ENCODE measurements around the gene GRID2. TPM values are rescaled to one million over a fixed set of nuclear protein-coding genes. Genes with fewer than 3 reads are reported as not detected.

GRID2 gene
- total and polyA plus RNA-seq, 2 experiments from 2014 or later: 0.12 TPM; not detected in 1

DNA sequence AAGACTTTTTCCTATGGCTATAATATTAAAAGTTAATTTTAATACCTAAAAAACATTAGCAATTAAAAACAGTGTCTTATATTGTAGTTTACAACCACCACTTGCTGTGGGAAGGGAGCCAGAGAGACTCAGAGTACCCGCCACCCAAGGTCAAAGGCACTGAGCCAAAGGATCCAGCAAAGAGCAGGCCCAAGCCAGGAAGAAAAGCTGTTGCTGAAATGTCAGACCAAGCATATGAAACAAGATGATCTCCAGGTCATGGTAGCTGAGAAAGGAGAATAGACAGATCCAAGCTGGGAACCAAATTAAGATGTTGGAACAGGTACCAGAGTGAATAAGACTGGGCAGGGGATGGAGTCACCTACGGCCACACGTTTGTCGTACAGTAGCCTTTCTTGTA lies 1506.0 kb downstream of the GRID2 start:
- TF ChIP-seq, protein P1, sequence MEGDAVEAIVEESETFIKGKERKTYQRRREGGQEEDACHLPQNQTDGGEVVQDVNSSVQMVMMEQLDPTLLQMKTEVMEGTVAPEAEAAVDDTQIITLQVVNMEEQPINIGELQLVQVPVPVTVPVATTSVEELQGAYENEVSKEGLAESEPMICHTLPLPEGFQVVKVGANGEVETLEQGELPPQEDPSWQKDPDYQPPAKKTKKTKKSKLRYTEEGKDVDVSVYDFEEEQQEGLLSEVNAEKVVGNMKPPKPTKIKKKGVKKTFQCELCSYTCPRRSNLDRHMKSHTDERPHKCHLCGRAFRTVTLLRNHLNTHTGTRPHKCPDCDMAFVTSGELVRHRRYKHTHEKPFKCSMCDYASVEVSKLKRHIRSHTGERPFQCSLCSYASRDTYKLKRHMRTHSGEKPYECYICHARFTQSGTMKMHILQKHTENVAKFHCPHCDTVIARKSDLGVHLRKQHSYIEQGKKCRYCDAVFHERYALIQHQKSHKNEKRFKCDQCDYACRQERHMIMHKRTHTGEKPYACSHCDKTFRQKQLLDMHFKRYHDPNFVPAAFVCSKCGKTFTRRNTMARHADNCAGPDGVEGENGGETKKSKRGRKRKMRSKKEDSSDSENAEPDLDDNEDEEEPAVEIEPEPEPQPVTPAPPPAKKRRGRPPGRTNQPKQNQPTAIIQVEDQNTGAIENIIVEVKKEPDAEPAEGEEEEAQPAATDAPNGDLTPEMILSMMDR (IDR thresholded peaks at IDR 0.05; ENCODE audit: low read depth, low read length): no peak
- no peaks in the 10 kb centered on the region for H3K4me1 ChIP-seq (ENCODE audit: low read depth)
- H3K36me3 ChIP-seq: no peaks in the 10 kb centered on the region
- H3K27me3 ChIP-seq: peaks cover 3% of the 10 kb centered on the region
- H3K9me3 ChIP-seq (ENCODE audit: low read depth): no peaks in the 10 kb centered on the region
- no peak overlapping the region for H3K4me3 ChIP-seq
- no peak for DNase-seq (ENCODE audit: low read depth in 1 of 2, low spot score in 1 of 2)
- no peak overlapping the region for H3K27ac ChIP-seq

DNA sequence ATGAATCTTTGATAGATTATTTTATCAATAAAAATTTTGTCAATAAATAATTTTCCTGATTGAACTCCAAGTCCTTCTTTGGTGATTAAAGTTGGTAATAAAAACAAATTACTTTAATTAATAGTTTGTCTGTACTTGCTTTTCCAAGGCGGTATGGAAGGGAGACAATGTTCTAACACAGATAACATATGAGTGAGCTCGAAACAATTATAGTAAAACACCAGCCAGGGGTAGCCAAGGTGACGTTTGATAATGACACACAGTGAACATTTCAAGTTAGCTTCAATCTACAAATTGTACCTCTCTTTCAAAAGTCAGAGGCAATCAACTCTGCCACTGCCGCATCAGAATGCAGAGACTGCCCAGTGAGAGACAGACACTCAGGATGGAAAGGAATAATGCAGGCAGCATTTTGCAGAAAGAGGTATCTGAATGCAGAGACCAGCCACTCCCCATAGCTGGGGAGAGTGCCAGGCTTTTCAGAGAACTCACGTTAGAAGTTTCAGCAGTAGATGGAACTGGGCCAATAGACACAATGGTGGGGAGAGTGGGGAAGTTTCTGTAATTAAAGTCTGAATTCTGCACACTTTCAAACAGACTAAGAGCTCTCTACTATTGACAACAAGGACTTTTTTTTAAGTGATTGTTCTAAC lies 1506.7 kb downstream of the GRID2 start:
- Histone ChIP-seq H3K4me3 (no peak overlapping the region), H3K9me3 (ENCODE audit: low read depth) (no peaks in the 10 kb centered on the region), H3K27me3 (peaks cover 3% of the 10 kb centered on the region), H3K27ac (no peak overlapping the region), H3K36me3 (no peaks in the 10 kb centered on the region), H3K4me1 (ENCODE audit: low read depth) (no peaks in the 10 kb centered on the region)
- TF ChIP-seq, protein P1 (IDR thresholded peaks at IDR 0.05; ENCODE audit: low read depth, low read length): no peak
- DNase-seq (ENCODE audit: low read depth in 1 of 2, low spot score in 1 of 2): no peak

DNA sequence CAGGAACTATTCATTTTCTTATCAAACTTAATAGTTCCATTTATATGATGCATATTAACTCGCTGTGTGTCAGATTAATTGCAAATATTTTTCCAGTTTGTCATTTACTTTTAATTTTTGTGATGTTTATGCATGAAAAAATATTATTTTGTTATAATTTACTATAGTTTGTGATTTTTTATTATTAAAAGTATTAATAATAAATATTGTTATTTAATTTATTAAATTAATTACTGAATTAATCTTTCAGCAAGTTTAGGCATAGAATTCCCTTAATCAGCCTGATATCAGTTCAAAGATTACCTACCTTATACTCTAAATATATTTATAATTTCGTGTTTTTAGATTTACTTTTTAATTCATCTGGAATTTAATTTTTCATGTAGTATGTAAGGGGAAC lies 1509.3 kb downstream of the GRID2 start:
- Histone ChIP-seq H3K4me3 (no peak overlapping the region), H3K27me3 (peaks cover 10% of the 10 kb centered on the region), H3K9me3 (ENCODE audit: low read depth) (no peaks in the 10 kb centered on the region), H3K27ac (no peak overlapping the region), H3K36me3 (no peaks in the 10 kb centered on the region), H3K4me1 (ENCODE audit: low read depth) (no peaks in the 10 kb centered on the region)
- TF ChIP-seq, protein P1 (IDR thresholded peaks at IDR 0.05; ENCODE audit: low read depth, low read length): no peak
- no peak for DNase-seq (ENCODE audit: low read depth in 1 of 2, low spot score in 1 of 2)

DNA sequence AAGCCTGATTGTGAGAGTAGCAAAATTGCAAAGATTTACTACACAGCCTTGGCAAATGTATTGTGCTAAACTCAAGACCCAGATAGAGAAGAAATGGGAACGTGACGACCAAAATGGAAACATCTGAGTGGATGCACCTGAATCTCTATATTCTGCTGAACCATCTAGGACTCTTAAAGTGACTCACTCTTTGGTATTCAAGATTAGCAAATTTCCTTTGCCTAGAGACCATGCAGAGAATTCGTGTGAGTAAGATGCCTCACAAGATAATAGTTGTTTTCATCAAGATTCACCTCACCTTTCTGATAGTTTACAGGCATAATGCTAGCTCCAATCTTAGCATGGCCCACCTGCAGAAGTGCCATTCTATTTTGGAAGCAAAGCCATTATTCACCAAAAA lies 1510.4 kb downstream of the GRID2 start:
- Histone ChIP-seq H3K9me3 (ENCODE audit: low read depth) (no peaks in the 10 kb centered on the region), H3K4me1 (ENCODE audit: low read depth) (no peaks in the 10 kb centered on the region), H3K4me3 (no peak overlapping the region), H3K27me3 (peaks cover 19% of the 10 kb centered on the region), H3K36me3 (no peaks in the 10 kb centered on the region), H3K27ac (no peak overlapping the region)
- TF ChIP-seq, protein P1 (IDR thresholded peaks at IDR 0.05; ENCODE audit: low read depth, low read length): no peak
- no peak for DNase-seq (ENCODE audit: low read depth in 1 of 2, low spot score in 1 of 2)

DNA sequence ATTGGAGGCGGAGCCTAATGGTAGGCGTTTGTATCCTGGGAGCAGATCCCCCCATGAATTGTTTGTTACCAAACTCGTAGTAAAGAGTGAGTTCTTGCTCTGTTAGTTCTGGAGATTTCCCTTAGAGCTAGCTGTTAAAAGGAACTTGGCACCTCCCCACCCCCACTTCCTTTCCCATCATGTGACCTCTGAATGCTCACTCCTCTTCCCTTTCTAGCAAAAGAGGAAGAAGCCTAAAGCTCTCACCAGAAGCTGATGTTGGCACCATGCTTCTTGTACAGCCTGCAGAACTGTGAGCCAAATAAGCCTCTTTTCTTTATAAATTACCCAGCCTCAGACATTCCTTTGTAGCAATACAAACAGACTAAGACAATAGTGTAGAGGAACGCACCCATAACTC lies 1511.0 kb downstream of the GRID2 start:
- Histone ChIP-seq H3K36me3 (no peaks in the 10 kb centered on the region), H3K9me3 (ENCODE audit: low read depth) (no peaks in the 10 kb centered on the region), H3K27me3 (peaks cover 25% of the 10 kb centered on the region), H3K4me1 (ENCODE audit: low read depth) (no peaks in the 10 kb centered on the region), H3K4me3 (no peak overlapping the region), H3K27ac (no peak overlapping the region)
- DNase-seq (ENCODE audit: low read depth in 1 of 2, low spot score in 1 of 2): no peak
- TF ChIP-seq, protein P1 (IDR thresholded peaks at IDR 0.05; ENCODE audit: low read depth, low read length): no peak

Data from cardiac muscle cell (in vitro differentiated cells and primary cell).